Vagina (tissue), 2 donors: ENCODE data around the gene PNMA6F. TPM values are rescaled to one million over a fixed set of nuclear protein-coding genes. Genes with fewer than 3 reads are reported as not detected.

Experiments used
- DNase-seq, 2 donors: peaks; one replicate each; pipeline ENCODE4 v3.0.0-alpha.2; 2017; ENCODE audit errors: extremely low spot score in 2 of 2
- H3K27ac ChIP-seq: fragments of 200-600 bp; sonication (generic); one replicate; pipeline ENCODE4 v1.5.1; 2019
- H3K27me3 ChIP-seq: fragments of 200-600 bp; sonication (generic); one replicate; pipeline ENCODE4 v1.5.1; 2019
- H3K36me3 ChIP-seq, 2 donors: fragments of 200-600 bp; sonication (generic); one replicate each; pipeline ENCODE4 v1.5.1; 2017 to 2019
- H3K4me1 ChIP-seq: fragments of 200-600 bp; sonication (generic); one replicate; pipeline ENCODE4 v1.5.1; 2019
- H3K4me3 ChIP-seq, 2 donors: fragments of 200-600 bp; sonication (generic); 1 replicate in 1 of 2; 2 replicates in 1 of 2; pipeline ENCODE4 v1.5.1; 2016 to 2019
- H3K9me3 ChIP-seq: fragments of 200-600 bp; sonication (generic); one replicate; pipeline ENCODE4 v1.5.1; 2019
- CTCF ChIP-seq, 3 experiments: fragments of 450-650 bp in 2 of 3; fragments of 200-600 bp in 1 of 3; sonication (generic) in 1 of 3; IDR thresholded peaks; one replicate each; pipeline ENCODE4 v1.5.1; 2017 to 2019; ENCODE audit warnings: antibody characterized with exemption in 3 of 3, mild to moderate bottlenecking in 2 of 3, moderate library complexity in 2 of 3
- POLR2A ChIP-seq, 2 donors: fragments of 450-650 bp; IDR thresholded peaks; one replicate each; pipeline ENCODE4 v1.6.1; 2017; ENCODE audit warnings: antibody characterized with exemption in 2 of 2, mild to moderate bottlenecking in 2 of 2, moderate library complexity in 2 of 2
- POLR2AphosphoS5 ChIP-seq, 2 donors: sonication (generic); formaldehyde crosslinking; IDR thresholded peaks; one replicate each; pipeline ENCODE4 v1.9.0; 2017; ENCODE audit warnings: antibody characterized with exemption in 2 of 2, mild to moderate bottlenecking in 2 of 2, low read depth in 1 of 2; ENCODE audit not compliant: insufficient read depth in 1 of 2
- intact Hi-C: fragments of 100-400 bp; cut with DNase I; formaldehyde crosslinking; loops from one replicate; pipeline ENCODE4 v1.15.1; 2023
- total RNA-seq: library from RNA; depleted of rRNA; stranded (reverse); fragments of >200 nt; gene quantifications from one replicate; pipeline ENCODE4 v1.2.3, GENCODE V29; 2016

The PNMA6F gene
- total RNA-seq, 1 donor from 2014 or later = not detected

GRCh38 chrX:153352858-153353257 is 31.3 kb upstream of the PNMA6F start:
- Histone ChIP-seq H3K9me3 (no peaks in the 10 kb centered on the region), H3K36me3 (no peaks in the 10 kb centered on the region), H3K27ac (no peak overlapping the region), H3K27me3 (no peaks in the 10 kb centered on the region), H3K4me3 (no peak overlapping the region), H3K4me1 (no peaks in the 10 kb centered on the region)
- TF ChIP-seq POLR2AphosphoS5 (IDR thresholded peaks at IDR 0.05; ENCODE audit: insufficient read depth in 1 of 2, low read depth in 1 of 2) (no peak), POLR2A (IDR thresholded peaks at IDR 0.05) (no peak), CTCF (IDR thresholded peaks at IDR 0.05) (no peak)
- DNase-seq = no peak
- intact Hi-C loops = no loop called here

- Histone ChIP-seq H3K27ac (no peak overlapping the region), H3K4me1 (no peaks in the 10 kb centered on the region), H3K4me3 (no peak overlapping the region), H3K27me3 (no peaks in the 10 kb centered on the region), H3K36me3 (peaks cover 0 to 5% of the 10 kb centered on the region in 2 donors), H3K9me3 (no peaks in the 10 kb centered on the region)
- intact Hi-C loops = no loop called here
- peak in 1 of 2 donors; percentile 34 for DNase-seq
- no peak for TF ChIP-seq POLR2AphosphoS5 (IDR thresholded peaks at IDR 0.05; ENCODE audit: insufficient read depth in 1 of 2, low read depth in 1 of 2)
- no peak for TF ChIP-seq POLR2A (IDR thresholded peaks at IDR 0.05)
- TF ChIP-seq CTCF (IDR thresholded peaks at IDR 0.05) = no peak
Observed at GRCh38 chrX:153351981-153352380, 30.4 kb upstream of the PNMA6F start.

GRCh38 chrX:153349952-153350351 is 28.4 kb upstream of the PNMA6F start:
- DNase-seq = no peak
- Histone ChIP-seq H3K4me1 (no peaks in the 10 kb centered on the region), H3K36me3 (peaks cover 0 to 9% of the 10 kb centered on the region in 2 donors), H3K9me3 (no peaks in the 10 kb centered on the region), H3K27ac (no peak overlapping the region), H3K4me3 (no peak overlapping the region), H3K27me3 (no peaks in the 10 kb centered on the region)
- no peak for TF ChIP-seq POLR2AphosphoS5 (IDR thresholded peaks at IDR 0.05; ENCODE audit: insufficient read depth in 1 of 2, low read depth in 1 of 2)
- no peak for TF ChIP-seq POLR2A (IDR thresholded peaks at IDR 0.05)
- TF ChIP-seq CTCF (IDR thresholded peaks at IDR 0.05) = no peak
- intact Hi-C loops = no loop called here

GRCh38 chrX:153348421-153348820 is 26.9 kb upstream of the PNMA6F start:
- Histone ChIP-seq H3K27ac (no peak overlapping the region), H3K4me3 (no peak overlapping the region), H3K27me3 (no peaks in the 10 kb centered on the region), H3K4me1 (no peaks in the 10 kb centered on the region), H3K36me3 (peaks cover 0 to 9% of the 10 kb centered on the region in 2 donors), H3K9me3 (no peaks in the 10 kb centered on the region)
- DNase-seq = no peak
- intact Hi-C loops = no loop called here
- TF ChIP-seq CTCF (IDR thresholded peaks at IDR 0.05) (no peak), POLR2A (IDR thresholded peaks at IDR 0.05) (no peak), POLR2AphosphoS5 (IDR thresholded peaks at IDR 0.05; ENCODE audit: insufficient read depth in 1 of 2, low read depth in 1 of 2) (no peak)

- Histone ChIP-seq H3K36me3 (peaks cover 0 to 9% of the 10 kb centered on the region in 2 donors), H3K27me3 (no peaks in the 10 kb centered on the region), H3K4me3 (no peak overlapping the region), H3K27ac (no peak overlapping the region), H3K9me3 (no peaks in the 10 kb centered on the region), H3K4me1 (no peaks in the 10 kb centered on the region)
- DNase-seq = no peak
- no peak for TF ChIP-seq POLR2A (IDR thresholded peaks at IDR 0.05)
- TF ChIP-seq POLR2AphosphoS5 (IDR thresholded peaks at IDR 0.05; ENCODE audit: insufficient read depth in 1 of 2, low read depth in 1 of 2) = no peak
- TF ChIP-seq CTCF (IDR thresholded peaks at IDR 0.05) = no peak
- intact Hi-C loops = no loop called here
Observed at GRCh38 chrX:153347530-153347929, 26.0 kb upstream of the PNMA6F start.
